ENCODE data around the gene CD244. TPM values are rescaled to one million over a fixed set of nuclear protein-coding genes. Genes with fewer than 3 reads are reported as not detected.

CD244 gene
- total and polyA plus RNA-seq, 2 donors (not counting 3 experiments of a cell fraction or from before 2014, with no cell fraction given): not detected

GRCh38 chr1:160888926-160889325, 26.2 kb upstream of the CD244 start:
- no TSS peak for BruUV-seq (replicated peaks)
- H3K36me3 ChIP-seq (ENCODE audit: control insufficient read depth in 2 of 2, extremely low read depth in 1 of 2, insufficient read depth in 2 of 2, low read length in 2 of 2): no peaks in the 10 kb centered on the region
- no peaks in the 10 kb centered on the region for H3K9me1 ChIP-seq (replicated peaks; ENCODE audit: control insufficient read depth, extremely low read depth, insufficient read depth, low read length)
- intact Hi-C loops (cut with micrococcal nuclease) (no loop called here), dilution Hi-C loops (cut with MboI; ENCODE audit: extremely low pct_ligation_motif_present, low sequenced_read_pairs) (no loop called here)
- FAIRE-seq: no peak
- no peak overlapping the region for H3K9ac ChIP-seq (replicated peaks; ENCODE audit: extremely low read depth, insufficient read depth, low read length)
- H4K20me1 ChIP-seq (replicated peaks; ENCODE audit: control insufficient read depth, extremely low read depth, insufficient read depth, low read length): no peaks in the 10 kb centered on the region
- POLR2A ChIA-PET: no interaction called here
- peaks cover 4% of the 10 kb centered on the region for H3K4me1 ChIP-seq (ENCODE audit: control insufficient read depth, extremely low read depth, insufficient read depth, low read length)
- no peak for TF ChIP-seq FOS (IDR thresholded peaks at IDR 0.05; ENCODE audit: borderline replicate concordance, insufficient read depth, low read length)
- no peak for TF ChIP-seq POLR2AphosphoS5 (IDR thresholded peaks at IDR 0.05; ENCODE audit: insufficient read depth, low read depth, low read length)
- TF ChIP-seq GATA2 (IDR thresholded peaks at IDR 0.05; ENCODE audit: insufficient read depth, insufficient read length, low read depth, low read length): no peak
- TF ChIP-seq MYC (IDR thresholded peaks at IDR 0.05; ENCODE audit: low read depth, low read length): no peak
- no peak for TF ChIP-seq CTCF (IDR thresholded peaks at IDR 0.05; ENCODE audit: extremely low read depth in 1 of 2, insufficient read depth in 1 of 2, low read depth in 1 of 2, low read length in 2 of 2)
- TF ChIP-seq MAX (IDR thresholded peaks at IDR 0.05; ENCODE audit: insufficient read depth, insufficient read length): no peak
- TF ChIP-seq POLR2A (IDR thresholded peaks at IDR 0.05; ENCODE audit: low read depth, low read length): no peak
- no peak for TF ChIP-seq JUN (IDR thresholded peaks at IDR 0.05; ENCODE audit: borderline replicate concordance, insufficient read depth, insufficient read length, low read depth)
- TF ChIP-seq EZH2 (IDR thresholded peaks at IDR 0.05; ENCODE audit: borderline replicate concordance, low read depth, low read length, severe bottlenecking): no peak
- H3K27ac ChIP-seq (ENCODE audit: insufficient read depth, low read depth, low read length): no peak overlapping the region
- CTCF ChIA-PET: no interaction called here
- H2AFZ ChIP-seq (ENCODE audit: low read depth, low read length): no peak overlapping the region
- no peak overlapping the region for H3K4me3 ChIP-seq (replicated peaks in 1 of 3; ENCODE audit: insufficient read depth in 1 of 3, low read depth in 1 of 3, low read length in 3 of 3)
- peak; percentile 39 for DNase-seq (ENCODE audit: low read depth, low spot score)
- no peak overlapping the region for H3K4me2 ChIP-seq (ENCODE audit: insufficient read depth, low read length)
- H3K9me3 ChIP-seq (replicated peaks; ENCODE audit: control insufficient read depth, insufficient read depth, low read length): no peaks in the 10 kb centered on the region
- no peaks in the 10 kb centered on the region for H3K27me3 ChIP-seq (ENCODE audit: control insufficient read depth in 2 of 2, insufficient read depth in 2 of 2, low read length in 2 of 2)
- H3K79me2 ChIP-seq (ENCODE audit: control insufficient read depth, insufficient read depth, low read length): no peaks in the 10 kb centered on the region

All from endothelial cell of umbilical vein (primary cell).